Ovary (tissue), 3 donors: ENCODE results near the gene NPAT.

Source experiments
- POLR2A ChIP-seq: fragments of 450-650 bp; IDR thresholded peaks from one replicate; pipeline ENCODE4 v1.6.1; 2017; ENCODE audit warnings: antibody characterized with exemption, mild to moderate bottlenecking, moderate library complexity
- TF ChIP-seq, protein P1 (sequence below), 3 donors: fragments of 450-650 bp in 2 of 3; fragments of 200-600 bp in 1 of 3; IDR thresholded peaks; one replicate each; pipeline versions ENCODE4 v1.5.1 to v1.8.0; 2016 to 2022; ENCODE audit warnings: antibody characterized with exemption in 3 of 3, mild to moderate bottlenecking in 1 of 3
- donor health status: DM: no; HTN: no; CAD: no.

DNA sequence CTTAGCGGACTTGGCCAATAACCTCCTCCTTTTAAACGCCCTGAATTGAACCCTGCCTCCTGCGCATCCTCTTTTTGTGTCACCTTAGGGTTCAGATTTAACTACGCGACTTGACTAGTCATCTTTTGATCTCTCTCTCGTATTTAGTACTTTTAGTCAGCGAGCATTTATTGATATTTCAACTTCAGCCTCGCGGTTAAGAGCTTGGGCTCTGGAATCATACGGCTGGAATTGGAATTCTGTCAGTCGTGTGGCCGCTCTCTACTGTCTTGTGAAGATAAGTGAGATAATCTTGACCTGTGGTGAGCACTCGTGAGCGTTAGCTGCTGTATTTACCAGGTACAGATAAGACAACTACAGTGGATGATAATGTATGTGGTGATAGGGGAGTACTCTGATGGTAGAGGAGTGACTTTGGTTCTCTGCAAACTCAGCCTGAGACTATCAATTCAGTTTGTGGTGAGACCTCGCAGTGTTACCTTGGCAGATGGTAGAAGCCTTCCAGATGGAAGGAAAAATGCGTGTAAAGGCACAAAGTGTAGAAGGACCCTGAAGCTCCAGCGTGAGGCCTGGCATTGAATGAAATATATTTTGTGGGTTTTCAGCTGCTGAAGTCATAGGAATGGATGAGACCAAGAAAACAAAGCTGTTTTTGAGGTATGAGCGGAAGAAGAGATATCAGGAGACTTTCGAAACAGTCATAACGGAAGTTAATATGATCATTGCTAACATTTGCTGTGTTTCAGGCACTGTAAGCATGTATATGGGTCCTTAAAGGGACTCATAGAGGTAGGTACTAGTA is 1.1 kb upstream of the NPAT start:
- TF ChIP-seq, protein P1, sequence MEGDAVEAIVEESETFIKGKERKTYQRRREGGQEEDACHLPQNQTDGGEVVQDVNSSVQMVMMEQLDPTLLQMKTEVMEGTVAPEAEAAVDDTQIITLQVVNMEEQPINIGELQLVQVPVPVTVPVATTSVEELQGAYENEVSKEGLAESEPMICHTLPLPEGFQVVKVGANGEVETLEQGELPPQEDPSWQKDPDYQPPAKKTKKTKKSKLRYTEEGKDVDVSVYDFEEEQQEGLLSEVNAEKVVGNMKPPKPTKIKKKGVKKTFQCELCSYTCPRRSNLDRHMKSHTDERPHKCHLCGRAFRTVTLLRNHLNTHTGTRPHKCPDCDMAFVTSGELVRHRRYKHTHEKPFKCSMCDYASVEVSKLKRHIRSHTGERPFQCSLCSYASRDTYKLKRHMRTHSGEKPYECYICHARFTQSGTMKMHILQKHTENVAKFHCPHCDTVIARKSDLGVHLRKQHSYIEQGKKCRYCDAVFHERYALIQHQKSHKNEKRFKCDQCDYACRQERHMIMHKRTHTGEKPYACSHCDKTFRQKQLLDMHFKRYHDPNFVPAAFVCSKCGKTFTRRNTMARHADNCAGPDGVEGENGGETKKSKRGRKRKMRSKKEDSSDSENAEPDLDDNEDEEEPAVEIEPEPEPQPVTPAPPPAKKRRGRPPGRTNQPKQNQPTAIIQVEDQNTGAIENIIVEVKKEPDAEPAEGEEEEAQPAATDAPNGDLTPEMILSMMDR (IDR thresholded peaks at IDR 0.05), result no peak
- TF ChIP-seq POLR2A, result no peak
